Measurements from ENCODE around the gene CEP104. TPM values are rescaled to one million over a fixed set of nuclear protein-coding genes. Genes with fewer than 3 reads are reported as not detected.

The CEP104 gene
- total RNA-seq, 1 experiment from 2014 or later, result 34.5 TPM

DNA sequence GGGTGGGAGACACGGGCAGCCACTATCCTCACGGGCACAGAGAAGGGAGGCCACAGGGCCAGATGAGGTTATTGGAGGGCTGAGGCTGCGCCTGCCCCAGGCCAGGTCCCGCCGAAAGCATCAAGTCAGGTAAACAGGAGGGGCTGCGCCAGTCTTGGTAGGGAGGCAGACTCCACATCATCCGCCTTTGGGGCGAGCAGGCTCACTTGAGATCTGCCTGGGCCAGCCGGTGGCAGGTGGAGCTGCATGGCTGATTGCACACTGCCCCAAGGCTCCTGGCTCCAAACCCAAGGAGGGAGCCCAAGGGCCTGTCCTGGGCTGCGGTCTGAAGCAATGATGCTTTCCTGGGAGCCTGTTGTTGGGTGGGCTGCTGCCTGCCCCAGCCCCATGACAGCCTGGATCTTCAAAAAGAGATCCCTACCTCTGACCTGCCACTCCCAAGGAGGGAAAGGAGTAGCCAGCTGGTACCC lies 79.9 kb downstream of the CEP104 start:
- Histone ChIP-seq H3K18ac (ENCODE audit: insufficient read length, low read depth, low read length) (no peak overlapping the region), H3K14ac (ENCODE audit: insufficient read depth, low read length) (no peak overlapping the region; the same call in 1 of the 2 replicates), H2AFZ (ENCODE audit: low read length) (no peak overlapping the region), H4K20me1 (ENCODE audit: control insufficient read depth, insufficient read depth, insufficient read length) (no peaks in the 10 kb centered on the region), H4K5ac (ENCODE audit: insufficient read length, low read depth, low read length) (no peak overlapping the region), H3K4ac (ENCODE audit: low read depth, low read length) (no peak overlapping the region), H2BK5ac (ENCODE audit: insufficient read length, low read length) (no peak overlapping the region), H3K9me3 (ENCODE audit: control insufficient read depth, low read depth, low read length) (no peaks in the 10 kb centered on the region), H2BK20ac (ENCODE audit: low read depth, low read length, poor library complexity, severe bottlenecking) (no peak overlapping the region), H3K23ac (ENCODE audit: insufficient read length, low read depth, low read length) (no peak overlapping the region), H4K8ac (replicated peaks; ENCODE audit: insufficient read length, low read depth, low read length) (no peak overlapping the region), H3T11ph (ENCODE audit: low read length) (no peak overlapping the region), H2BK15ac (ENCODE audit: low read depth, low read length) (no peak overlapping the region), H3K23me2 (ENCODE audit: insufficient read length, low read depth, low read length, poor library complexity, severe bottlenecking) (peaks cover 4% of the 10 kb centered on the region), H4K91ac (ENCODE audit: insufficient read length, low read depth, low read length) (no peak overlapping the region), H2BK12ac (ENCODE audit: insufficient read length, low read depth, low read length) (no peak overlapping the region), H3K79me1 (ENCODE audit: insufficient read depth, low read depth, low read length, poor library complexity, severe bottlenecking) (no peaks in the 10 kb centered on the region), H2AK5ac (ENCODE audit: insufficient read length, low read length) (no peak overlapping the region), H3K27me3 (ENCODE audit: insufficient read depth, low read length) (no peaks in the 10 kb centered on the region), H2BK120ac (ENCODE audit: low read depth, low read length, poor library complexity, severe bottlenecking) (no peak overlapping the region), H3K56ac (ENCODE audit: insufficient read length, low read depth, low read length) (no peak overlapping the region), H3K4me2 (ENCODE audit: insufficient read depth, insufficient read length, low read length) (no peak overlapping the region), H3K79me2 (ENCODE audit: insufficient read depth, low read length) (no peaks in the 10 kb centered on the region), H3K27ac (ENCODE audit: insufficient read length, low read depth, low read length) (no peak overlapping the region), H3K9ac (ENCODE audit: extremely low read depth, insufficient read length, low read length) (no peak overlapping the region), H3K4me1 (ENCODE audit: insufficient read depth, low read length) (no peaks in the 10 kb centered on the region)
- Mint-ChIP-seq H3K27ac (no peak overlapping the region), H3K4me3 (no peak overlapping the region), H3K9me3 (no peaks in the 10 kb centered on the region), H3K4me1 (peaks cover 10 to 19% of the 10 kb centered on the region in 2 experiments), H3K36me3 (ENCODE audit: insufficient read depth in 1 of 3, low read depth in 3 of 3) (peaks cover 26 to 32% (median 31%) of the 10 kb centered on the region in 3 experiments), H3K27me3 (ENCODE audit: low read depth) (peaks cover 5% of the 10 kb centered on the region)
- no CpG with 5 or more reads among the region's 10 CpGs for WGBS (ENCODE audit: extremely low coverage, insufficient read length, low lambda C conversion rate)
- TF ChIP-seq, protein P1, sequence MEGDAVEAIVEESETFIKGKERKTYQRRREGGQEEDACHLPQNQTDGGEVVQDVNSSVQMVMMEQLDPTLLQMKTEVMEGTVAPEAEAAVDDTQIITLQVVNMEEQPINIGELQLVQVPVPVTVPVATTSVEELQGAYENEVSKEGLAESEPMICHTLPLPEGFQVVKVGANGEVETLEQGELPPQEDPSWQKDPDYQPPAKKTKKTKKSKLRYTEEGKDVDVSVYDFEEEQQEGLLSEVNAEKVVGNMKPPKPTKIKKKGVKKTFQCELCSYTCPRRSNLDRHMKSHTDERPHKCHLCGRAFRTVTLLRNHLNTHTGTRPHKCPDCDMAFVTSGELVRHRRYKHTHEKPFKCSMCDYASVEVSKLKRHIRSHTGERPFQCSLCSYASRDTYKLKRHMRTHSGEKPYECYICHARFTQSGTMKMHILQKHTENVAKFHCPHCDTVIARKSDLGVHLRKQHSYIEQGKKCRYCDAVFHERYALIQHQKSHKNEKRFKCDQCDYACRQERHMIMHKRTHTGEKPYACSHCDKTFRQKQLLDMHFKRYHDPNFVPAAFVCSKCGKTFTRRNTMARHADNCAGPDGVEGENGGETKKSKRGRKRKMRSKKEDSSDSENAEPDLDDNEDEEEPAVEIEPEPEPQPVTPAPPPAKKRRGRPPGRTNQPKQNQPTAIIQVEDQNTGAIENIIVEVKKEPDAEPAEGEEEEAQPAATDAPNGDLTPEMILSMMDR (conservative IDR thresholded peaks at IDR 0.05), result no peak
- no peak for DNase-seq

Data from H9 (cell line).